Smooth muscle cell (in vitro differentiated cells): ENCODE measurements around the gene EFCAB11. TPM values are rescaled to one million over a fixed set of nuclear protein-coding genes. Genes with fewer than 3 reads are reported as not detected.
A peak's percentile ranks its signal among the peaks of the same experiment; 100 is the strongest.

Source experiments
- DNase-seq: peaks from one replicate; lab custom pipeline; 2025; ENCODE audit not compliant: unreplicated experiment; lab: John Stamatoyannopoulos, UW
- H2AFZ ChIP-seq: fragments of 200-600 bp; sonication (generic); 2 replicates; pipeline ENCODE4 v1.6.0; 2016; ENCODE audit warnings: antibody characterized with exemption, low read depth, mild to moderate bottlenecking
- H3F3A ChIP-seq: fragments of 200-600 bp; sonication (generic); 2 replicates; pipeline ENCODE4 v1.6.0; 2017; ENCODE audit warnings: antibody characterized with exemption, low read depth
- H3K27ac ChIP-seq: fragments of 200-600 bp; sonication (generic); 2 replicates; pipeline ENCODE4 v1.5.1; 2016; ENCODE audit warnings: low read depth, mild to moderate bottlenecking
- H3K27me3 ChIP-seq: fragments of 200-600 bp; sonication (generic); 2 replicates; pipeline ENCODE4 v1.6.1; 2016; ENCODE audit warnings: low read depth, mild to moderate bottlenecking
- H3K36me3 ChIP-seq: fragments of 200-600 bp; sonication (generic); 2 replicates; pipeline ENCODE4 v1.5.1; 2016; ENCODE audit warnings: low read depth
- H3K4me1 ChIP-seq: fragments of 200-600 bp; sonication (generic); 2 replicates; pipeline ENCODE4 v1.5.1; 2016; ENCODE audit warnings: low read depth
- H3K4me2 ChIP-seq: fragments of 200-600 bp; sonication (generic); 2 replicates; pipeline ENCODE4 v1.6.0; 2016; ENCODE audit warnings: mild to moderate bottlenecking
- H3K4me3 ChIP-seq: fragments of 200-600 bp; sonication (generic); 2 replicates; pipeline ENCODE4 v1.5.1; 2016; ENCODE audit warnings: mild to moderate bottlenecking
- H3K79me2 ChIP-seq: fragments of 200-600 bp; sonication (generic); 2 replicates; pipeline ENCODE4 v1.6.0; 2016; ENCODE audit warnings: low read depth, mild to moderate bottlenecking
- H3K9ac ChIP-seq: fragments of 200-600 bp; sonication (generic); 2 replicates; pipeline ENCODE4 v1.6.0; 2016; ENCODE audit warnings: low read depth
- H3K9me3 ChIP-seq: fragments of 200-600 bp; sonication (generic); replicated peaks from 2 replicates; pipeline ENCODE4 v1.5.1; 2016; ENCODE audit warnings: low read depth
- H4K20me1 ChIP-seq: fragments of 200-600 bp; sonication (generic); 2 replicates; pipeline ENCODE4 v1.6.0; 2016; ENCODE audit warnings: low read depth
- WGBS: methylation state at CpG from one replicate; pipeline ENCODE4 v1.1.7; 2016; ENCODE audit warnings: low lambda C conversion rate; 5-methylcytosine and 5-hydroxymethylcytosine counted together
- polyA plus RNA-seq: library from polyadenylated mRNA; unstranded; fragments of >200 nt; fragmentation: Nextera tagmentation; extraction: Ambion mirVana; gene quantifications from 2 replicates; pipeline ENCODE4 v1.2.1, GENCODE V29; 2016
- total RNA-seq: library from RNA; depleted of rRNA; stranded (reverse); fragments of >200 nt; gene quantifications from 2 replicates; pipeline ENCODE4 v1.2.3, GENCODE V29; 2014
- TF ChIP-seq, protein P1 (sequence below): fragments of 200-600 bp; sonication (generic); IDR thresholded peaks from 2 replicates; pipeline ENCODE4 v1.5.1; 2017; ENCODE audit warnings: borderline replicate concordance, mild to moderate bottlenecking, antibody characterized with exemption; ENCODE audit not compliant: insufficient read depth, poor library complexity, severe bottlenecking

The EFCAB11 gene
- total and polyA plus RNA-seq, 2 experiments from 2014 or later: 3.1 to 9.5 TPM

DNA sequence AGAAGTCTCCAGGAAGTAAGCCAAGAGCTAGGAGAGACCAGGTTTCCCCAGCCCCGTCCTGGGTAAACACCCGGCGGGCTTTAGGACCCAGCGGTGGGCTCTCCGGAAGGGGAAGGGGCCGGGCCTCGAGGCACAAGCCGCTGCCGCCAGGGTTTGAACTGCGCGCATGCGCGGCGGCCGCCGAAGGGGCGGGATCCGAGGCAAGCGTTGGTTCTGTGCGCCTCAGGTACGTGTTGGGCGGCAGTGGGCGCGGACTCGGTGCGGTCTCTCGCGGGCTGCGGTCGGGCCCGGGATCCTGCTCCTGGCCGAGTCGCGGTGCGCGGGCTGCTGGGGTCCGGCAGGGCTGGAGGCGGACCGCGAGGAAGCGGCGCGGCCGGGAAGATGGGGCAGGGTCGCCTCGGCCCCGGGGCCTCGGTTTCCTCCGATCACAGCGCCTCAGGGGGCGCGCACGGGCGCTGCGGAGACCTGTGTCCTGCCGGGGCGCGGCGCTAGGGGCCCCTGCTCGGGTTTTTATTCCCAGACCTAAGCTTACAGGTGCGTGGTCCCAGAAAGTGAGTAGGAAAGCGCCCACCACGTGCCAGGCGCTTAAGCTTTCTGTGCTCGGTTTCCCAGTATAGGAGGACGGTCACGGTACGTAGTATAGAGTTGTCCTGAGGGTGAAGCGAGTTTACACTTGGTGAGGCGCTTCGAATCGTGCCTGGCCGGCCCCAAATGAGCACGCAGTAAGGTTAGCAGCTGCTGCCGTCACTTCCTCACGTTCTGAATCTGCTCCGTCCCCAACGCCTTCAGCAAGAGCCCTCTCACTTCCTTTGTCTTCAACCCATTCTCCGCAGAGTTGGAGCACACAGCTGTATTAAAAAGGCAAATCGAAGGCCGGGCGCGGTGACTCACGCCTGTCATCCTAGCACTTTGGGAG is 1.5 kb upstream of the EFCAB11 start, which contains the start of gene TDP1:
TSS of gene TDP1 (plus strand) at position 183 of the 916 bp plus-strand sequence. CDS start 7,188 bp downstream, outside the sequence.
- DNase-seq: peak; percentile 84
- peak within 1 kb of the TSS; percentile 92 for H2AFZ ChIP-seq
- 1% methylated on average over 78 of the region's 84 CpGs for WGBS
- TF ChIP-seq, protein P1, sequence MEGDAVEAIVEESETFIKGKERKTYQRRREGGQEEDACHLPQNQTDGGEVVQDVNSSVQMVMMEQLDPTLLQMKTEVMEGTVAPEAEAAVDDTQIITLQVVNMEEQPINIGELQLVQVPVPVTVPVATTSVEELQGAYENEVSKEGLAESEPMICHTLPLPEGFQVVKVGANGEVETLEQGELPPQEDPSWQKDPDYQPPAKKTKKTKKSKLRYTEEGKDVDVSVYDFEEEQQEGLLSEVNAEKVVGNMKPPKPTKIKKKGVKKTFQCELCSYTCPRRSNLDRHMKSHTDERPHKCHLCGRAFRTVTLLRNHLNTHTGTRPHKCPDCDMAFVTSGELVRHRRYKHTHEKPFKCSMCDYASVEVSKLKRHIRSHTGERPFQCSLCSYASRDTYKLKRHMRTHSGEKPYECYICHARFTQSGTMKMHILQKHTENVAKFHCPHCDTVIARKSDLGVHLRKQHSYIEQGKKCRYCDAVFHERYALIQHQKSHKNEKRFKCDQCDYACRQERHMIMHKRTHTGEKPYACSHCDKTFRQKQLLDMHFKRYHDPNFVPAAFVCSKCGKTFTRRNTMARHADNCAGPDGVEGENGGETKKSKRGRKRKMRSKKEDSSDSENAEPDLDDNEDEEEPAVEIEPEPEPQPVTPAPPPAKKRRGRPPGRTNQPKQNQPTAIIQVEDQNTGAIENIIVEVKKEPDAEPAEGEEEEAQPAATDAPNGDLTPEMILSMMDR: no peak
- H3F3A ChIP-seq: no peaks in the 10 kb centered on the region
- peak within 1 kb of the TSS; percentile 61 for H3K4me3 ChIP-seq
- H3K27ac ChIP-seq: peak within 1 kb of the TSS; percentile 92
- H3K27me3 ChIP-seq: no peaks in the 10 kb centered on the region
- peak within 1 kb of the TSS; percentile 91 for H3K9ac ChIP-seq
- peaks cover 8% of the 10 kb centered on the region for H3K4me1 ChIP-seq
- no peaks in the 10 kb centered on the region for H3K36me3 ChIP-seq
- peak within 1 kb of the TSS; percentile 89 for H3K4me2 ChIP-seq
- H3K9me3 ChIP-seq: no peaks in the 10 kb centered on the region
- H3K79me2 ChIP-seq: peaks cover 8% of the 10 kb centered on the region
- no peaks in the 10 kb centered on the region for H4K20me1 ChIP-seq

GRCh38 chr14:89955022-89955744 is 653 bp upstream of the EFCAB11 start:
- H2AFZ ChIP-seq: peak overlapping the region; percentile 92
- 3% methylated on average over 20 of the region's 20 CpGs for WGBS
- peak overlapping the region; percentile 92 for H3K27ac ChIP-seq
- peak overlapping the region; percentile 13 for H3K9ac ChIP-seq
- H3K79me2 ChIP-seq: peaks cover 8% of the 10 kb centered on the region
- peak overlapping the region; percentile 61 for H3K4me3 ChIP-seq
- no peak for DNase-seq
- TF ChIP-seq, protein P1: no peak
- no peaks in the 10 kb centered on the region for H3K27me3 ChIP-seq
- H3K36me3 ChIP-seq: no peaks in the 10 kb centered on the region
- H4K20me1 ChIP-seq: no peaks in the 10 kb centered on the region
- H3K9me3 ChIP-seq: no peaks in the 10 kb centered on the region
- H3F3A ChIP-seq: no peaks in the 10 kb centered on the region
- peak overlapping the region; percentile 89 for H3K4me2 ChIP-seq
- H3K4me1 ChIP-seq: peaks cover 8% of the 10 kb centered on the region

DNA sequence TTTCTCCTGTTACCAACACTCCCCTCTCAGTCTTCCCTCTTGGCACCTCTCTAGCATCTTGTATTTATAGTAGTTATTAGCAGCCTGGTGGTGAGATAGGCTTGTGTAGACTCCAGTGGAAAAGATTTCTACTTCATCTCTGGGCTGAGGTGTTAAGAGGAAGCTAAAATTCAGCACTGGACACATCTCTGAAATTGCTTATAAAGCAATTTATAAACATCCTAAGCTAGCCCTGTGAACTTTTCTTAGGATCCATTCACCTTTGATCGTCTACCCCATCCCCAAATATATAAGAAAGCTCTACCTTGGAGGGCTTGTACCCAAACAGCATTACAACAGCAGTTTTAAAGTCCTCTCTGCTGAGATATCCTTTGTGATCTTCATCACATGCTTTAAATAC is 928 bp downstream of the EFCAB11 start:
- no peaks in the 10 kb centered on the region for H3K9me3 ChIP-seq
- H3K4me1 ChIP-seq: peaks cover 8% of the 10 kb centered on the region
- H3K4me2 ChIP-seq: peak overlapping the region; percentile 91
- DNase-seq: no peak
- H3K27ac ChIP-seq: peak overlapping the region; percentile 61
- no peaks in the 10 kb centered on the region for H4K20me1 ChIP-seq
- peak overlapping the region; percentile 64 for H3K9ac ChIP-seq
- TF ChIP-seq, protein P1: no peak
- no peaks in the 10 kb centered on the region for H3F3A ChIP-seq
- no peaks in the 10 kb centered on the region for H3K27me3 ChIP-seq
- peaks cover 8% of the 10 kb centered on the region for H3K79me2 ChIP-seq
- H3K36me3 ChIP-seq: no peaks in the 10 kb centered on the region
- 86% methylated on average over 1 of the region's 1 CpG for WGBS
- H2AFZ ChIP-seq: no peak overlapping the region
- peak overlapping the region; percentile 61 for H3K4me3 ChIP-seq
